HG03139 (cell line): Measurements from ENCODE around the gene HMX3.

Experiments used
- ATAC-seq: cut with Tn5 transposase; IDR thresholded peaks from one replicate; pipeline ENCODE4 v1.9.1; 2021; ENCODE audit not compliant: unreplicated experiment

Gene HMX3

GRCh38 chr10:123135415-123136141 is at the start of gene HMX3:
TSS of gene HMX3 (plus strand) at chr10:123135970. CDS start at chr10:123136051, 81 bp downstream.
- no peak for ATAC-seq

- no peak for ATAC-seq
These were observed 49.5 kb upstream of the HMX3 start for GRCh38 chr10:123086281-123086680.

- no peak for ATAC-seq
These were observed 48.4 kb upstream of the HMX3 start for GRCh38 chr10:123087348-123087747.

- no peak for ATAC-seq
These were observed 48.0 kb upstream of the HMX3 start for GRCh38 chr10:123087786-123088185.

- no peak for ATAC-seq
These were observed 42.9 kb upstream of the HMX3 start for GRCh38 chr10:123092635-123093414.

- no peak for ATAC-seq
These were observed 42.3 kb upstream of the HMX3 start for GRCh38 chr10:123093489-123093888.

- no peak for ATAC-seq
These were observed 39.3 kb upstream of the HMX3 start for GRCh38 chr10:123096452-123096851.

GRCh38 chr10:123097039-123097438 is 38.7 kb upstream of the HMX3 start:
- ATAC-seq: no peak

GRCh38 chr10:123100030-123100762 is 35.6 kb upstream of the HMX3 start:
- ATAC-seq: no peak

- no peak for ATAC-seq
These were observed 33.9 kb upstream of the HMX3 start for GRCh38 chr10:123101872-123102271.

GRCh38 chr10:123102673-123103072 is 33.1 kb upstream of the HMX3 start:
- no peak for ATAC-seq

- no peak for ATAC-seq
These were observed 31.8 kb upstream of the HMX3 start for GRCh38 chr10:123103944-123104343.

GRCh38 chr10:123109466-123109865 is 26.3 kb upstream of the HMX3 start:
- ATAC-seq: no peak

- ATAC-seq: no peak
These were observed 17.9 kb upstream of the HMX3 start for GRCh38 chr10:123117644-123118417.

GRCh38 chr10:123119081-123119480 is 16.7 kb upstream of the HMX3 start:
- no peak for ATAC-seq

GRCh38 chr10:123126246-123126645 is 9.5 kb upstream of the HMX3 start:
- ATAC-seq: no peak

- ATAC-seq: no peak
These were observed 6.0 kb upstream of the HMX3 start for GRCh38 chr10:123129618-123130271.

- no peak for ATAC-seq
These were observed 2.9 kb upstream of the HMX3 start for GRCh38 chr10:123132576-123133477.

GRCh38 chr10:123133541-123134342 is 2.0 kb upstream of the HMX3 start:
- no peak for ATAC-seq
